Lower leg skin (tissue), 4 donors: Measurements from ENCODE around the gene MITF. TPM values are rescaled to one million over a fixed set of nuclear protein-coding genes. Genes with fewer than 3 reads are reported as not detected.

Experiments
- DNase-seq, 2 donors: peaks; one replicate each; pipeline ENCODE4 v3.0.0-alpha.2; 2019; ENCODE audit warnings: low spot score in 2 of 2
- H3K4me3 ChIP-seq: fragments of 200-600 bp; sonication (generic); 2 replicates; pipeline ENCODE4 v1.5.1; 2017; ENCODE audit warnings: mild to moderate bottlenecking, low read depth; ENCODE audit not compliant: poor library complexity, severe bottlenecking
- CTCF ChIP-seq, 3 donors: fragments of 450-650 bp; IDR thresholded peaks; one replicate each; pipeline ENCODE4 v1.5.1; 2016; ENCODE audit warnings: antibody characterized with exemption in 3 of 3, mild to moderate bottlenecking in 3 of 3, moderate library complexity in 2 of 3
- POLR2A ChIP-seq, 2 donors: fragments of 450-650 bp; IDR thresholded peaks; one replicate each; pipeline ENCODE4 v1.6.1; 2016 to 2017; ENCODE audit warnings: antibody characterized with exemption in 2 of 2, mild to moderate bottlenecking in 1 of 2, moderate library complexity in 1 of 2
- WGBS, 2 donors: methylation state at CpG; one replicate each; pipeline ENCODE4 v1.1.5; 2018; 5-methylcytosine and 5-hydroxymethylcytosine counted together
- intact Hi-C: fragments of 100-400 bp; cut with DNase I; formaldehyde crosslinking; loops from one replicate; pipeline ENCODE4 v1.15.0; 2023; ENCODE audit warnings: low total_unique reads
- total RNA-seq, 4 donors: library from RNA; depleted of rRNA; stranded (reverse); fragments of >200 nt; gene quantifications; one replicate each; pipeline ENCODE4 v1.1.0, GENCODE V29; 2016

Gene MITF
- total RNA-seq, 4 donors from 2014 or later: 12.9 to 22.9 (median 17.1) TPM

DNA sequence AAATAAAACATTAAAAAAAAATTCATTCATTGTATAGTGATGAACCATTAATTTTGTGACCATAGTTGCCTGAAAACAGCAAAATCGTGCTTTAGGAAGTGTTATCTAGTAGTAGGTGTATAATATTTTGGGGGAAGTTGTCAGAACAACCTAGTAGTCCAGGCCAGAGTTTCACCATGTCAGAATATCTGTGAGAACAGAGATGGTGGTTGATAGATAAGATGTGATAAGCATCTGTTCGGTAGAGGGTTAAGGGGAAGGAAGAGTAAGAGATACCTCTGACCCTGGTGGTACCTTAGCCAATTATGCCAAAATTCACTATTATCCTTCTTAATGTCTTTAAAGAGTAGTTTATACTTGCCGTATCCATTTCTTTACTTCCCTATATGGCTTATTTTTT lies 113.8 kb downstream of the MITF start:
- no peak for TF ChIP-seq POLR2A (IDR thresholded peaks at IDR 0.05)
- TF ChIP-seq CTCF (IDR thresholded peaks at IDR 0.05): no peak
- intact Hi-C loops: loop anchor here (10.0 kb wide), 1 partner anchor 168 kb away; no protein-coding TSS in a partner anchor
- 85 to 87% methylated on average over 3 of the region's 3 CpGs for WGBS, 2 donors
- DNase-seq: no peak
- no peak overlapping the region for H3K4me3 ChIP-seq

DNA sequence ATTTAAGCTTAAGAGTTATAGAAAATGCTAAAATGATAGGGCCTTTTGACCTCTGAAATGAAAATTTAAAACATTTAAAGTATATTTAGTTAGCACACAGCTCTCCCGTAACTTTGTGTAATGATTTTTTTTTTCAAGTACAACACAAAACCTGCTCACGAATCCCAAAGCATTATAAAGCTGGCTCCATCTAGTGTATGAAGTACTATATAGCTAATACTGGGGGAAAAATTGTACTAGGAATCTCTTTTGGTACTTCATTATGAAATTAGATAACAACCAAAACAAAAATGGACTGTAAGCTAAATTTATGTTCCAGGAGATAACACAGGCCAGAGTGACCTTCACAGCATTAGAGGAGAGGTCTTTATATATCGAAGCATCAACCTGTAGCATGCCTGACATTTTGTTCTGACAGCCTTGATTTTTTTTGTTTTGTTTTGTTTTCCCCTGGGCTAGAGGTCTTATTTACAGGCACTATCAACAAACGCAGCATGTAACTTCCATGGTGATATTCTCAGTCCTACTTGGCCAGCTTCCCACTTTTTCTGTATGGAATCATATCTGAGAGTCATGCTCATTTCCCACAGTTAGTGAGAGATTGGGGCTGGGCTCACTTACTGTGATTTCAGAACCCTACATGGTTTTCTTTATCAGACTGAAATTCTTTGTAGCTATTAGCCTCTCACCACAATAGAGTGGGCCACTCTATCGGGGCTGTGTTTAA lies 116.3 kb downstream of the MITF start:
- no peak overlapping the region for H3K4me3 ChIP-seq
- TF ChIP-seq CTCF (IDR thresholded peaks at IDR 0.05) (no peak), POLR2A (IDR thresholded peaks at IDR 0.05) (no peak)
- no peak for DNase-seq
- 32 to 34% methylated on average over 5 of the region's 5 CpGs for WGBS, 2 donors
- intact Hi-C loops: loop anchor here (10.0 kb wide), 1 partner anchor 171 kb away; no protein-coding TSS in a partner anchor

GRCh38 chr3:69856965-69857705 lies 117.9 kb downstream of the MITF start:
- intact Hi-C loops: loop anchor here (10.0 kb wide), 1 partner anchor 172 kb away; no protein-coding TSS in a partner anchor
- TF ChIP-seq CTCF (IDR thresholded peaks at IDR 0.05) (no peak), POLR2A (IDR thresholded peaks at IDR 0.05) (no peak)
- H3K4me3 ChIP-seq: no peak overlapping the region
- 74 to 75% methylated on average over 3 of the region's 3 CpGs for WGBS, 2 donors
- DNase-seq: no peak

DNA sequence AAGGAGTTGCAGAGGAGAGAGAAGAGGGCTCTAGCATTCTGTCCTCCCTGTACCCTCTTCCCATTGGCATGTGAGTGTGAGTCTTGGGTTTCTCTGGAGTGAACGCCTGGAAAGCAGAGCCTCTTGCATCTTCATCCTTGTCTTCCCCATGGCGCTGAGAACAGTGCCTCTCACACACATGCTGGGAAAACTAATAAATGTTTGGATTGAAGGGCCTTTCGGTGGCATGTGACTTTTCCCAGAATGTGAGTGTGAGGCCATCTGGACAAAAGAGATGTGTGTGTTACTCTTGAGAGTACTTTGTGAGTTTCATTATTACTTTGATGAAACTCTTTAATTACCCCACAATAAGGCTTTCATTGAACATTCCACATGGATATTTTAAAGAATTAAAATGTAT lies 122.3 kb downstream of the MITF start:
- no peak for DNase-seq
- TF ChIP-seq POLR2A (IDR thresholded peaks at IDR 0.05): no peak
- 87 to 91% methylated on average over 3 of the region's 3 CpGs for WGBS, 2 donors
- intact Hi-C loops: no loop called here
- no peak overlapping the region for H3K4me3 ChIP-seq

DNA sequence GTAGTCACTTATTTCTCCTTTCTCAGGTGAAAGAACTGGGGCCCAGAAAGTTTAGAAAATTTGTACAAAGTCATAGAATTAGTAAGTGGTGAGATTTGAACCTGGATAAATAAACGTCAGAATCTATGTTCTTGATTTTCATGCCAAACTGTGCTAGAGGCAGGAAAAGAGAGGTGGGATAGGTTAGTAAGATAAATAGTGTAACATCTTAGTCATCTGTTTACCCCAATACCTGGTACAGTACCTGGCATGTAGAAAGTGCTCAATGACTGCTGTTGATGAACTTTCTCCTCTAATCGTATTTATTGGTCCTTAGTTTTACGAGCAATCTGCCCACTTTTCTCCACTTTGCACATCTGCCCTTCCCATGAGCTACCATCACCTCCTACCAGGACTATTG lies 124.9 kb downstream of the MITF start:
- intact Hi-C loops: no loop called here

More for the DNA sequence above, 124.9 kb downstream of the MITF start:
- H3K4me3 ChIP-seq: no peak overlapping the region
- DNase-seq: no peak
- WGBS, 2 donors: 89 to 92% methylated on average over 3 of the region's 3 CpGs
- no peak for TF ChIP-seq POLR2A (IDR thresholded peaks at IDR 0.05)
- no peak for TF ChIP-seq CTCF (IDR thresholded peaks at IDR 0.05)
